Suprapubic skin (tissue), 3 donors: ENCODE results near the gene NAPA.

Experiments used
- CTCF ChIP-seq, 2 donors: fragments of 200-600 bp in 1 of 2; fragments of 450-650 bp in 1 of 2; sonication (generic) in 1 of 2; IDR thresholded peaks; one replicate each; pipeline ENCODE4 v1.5.1; 2016 to 2019; ENCODE audit warnings: antibody characterized with exemption in 2 of 2, mild to moderate bottlenecking in 1 of 2, moderate library complexity in 1 of 2
- EP300 ChIP-seq: sonication (generic); formaldehyde crosslinking; IDR thresholded peaks from one replicate; pipeline ENCODE4 v1.6.1; 2017; ENCODE audit warnings: antibody characterized with exemption
- POLR2A ChIP-seq, 2 donors: fragments of 450-650 bp; IDR thresholded peaks; one replicate each; pipeline ENCODE4 v1.6.1; 2017; ENCODE audit warnings: antibody characterized with exemption in 2 of 2, mild to moderate bottlenecking in 2 of 2, moderate library complexity in 2 of 2

DNA sequence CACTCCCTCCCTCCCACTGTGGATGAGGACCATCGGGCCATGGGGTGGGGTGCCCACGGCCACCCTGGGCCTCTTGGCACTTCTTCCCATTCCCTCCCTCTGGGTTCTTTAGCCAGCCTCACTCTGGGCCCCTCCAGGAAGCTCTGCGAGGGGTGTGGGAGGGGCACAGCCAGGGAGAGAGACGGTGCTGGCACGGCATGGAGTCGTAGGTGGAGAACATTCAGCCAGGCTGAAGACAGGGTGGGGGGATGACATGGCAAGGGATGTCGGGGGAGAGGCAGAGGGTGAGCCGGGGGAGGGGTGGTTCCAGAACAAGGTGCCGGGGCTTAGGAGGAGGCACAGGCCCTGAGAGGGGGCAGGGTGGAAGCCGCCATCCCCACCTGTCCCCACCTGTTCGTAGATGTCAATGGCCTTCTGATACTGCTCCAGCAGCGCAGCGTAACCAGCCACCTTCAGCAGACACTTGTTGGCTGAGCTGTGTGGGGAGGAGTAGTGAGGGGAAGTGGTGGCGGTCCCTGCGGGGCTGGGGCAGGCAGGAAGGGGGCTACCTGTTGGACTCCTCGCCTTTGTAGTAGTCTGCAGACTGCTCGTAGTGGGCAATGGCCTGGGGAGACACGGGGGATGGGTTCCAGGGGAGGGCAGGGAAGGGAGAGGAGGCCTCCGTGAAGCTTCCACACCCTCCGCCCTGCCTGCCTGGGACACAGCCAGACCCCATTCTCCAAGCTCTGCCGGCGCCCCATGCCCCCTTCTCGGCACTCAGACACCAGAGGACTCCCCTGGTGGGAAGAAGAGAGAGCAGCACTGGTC is 22.1 kb downstream of the NAPA start:
- TF ChIP-seq CTCF (IDR thresholded peaks at IDR 0.05) (no peak), POLR2A (IDR thresholded peaks at IDR 0.05) (no peak), EP300 (no peak)
